T47D (cell line): Measurements from ENCODE around the gene FIBIN.

Experiments used
- DNase-seq, 2 experiments: peaks; one replicate each; pipeline versions ENCODE4 v3.0.0 to v3.0.0-alpha.2; 2011 to 2012; ENCODE audit warnings: low read depth in 1 of 2, low spot score in 1 of 2
- JUND ChIP-seq: IDR thresholded peaks from 2 replicates; pipeline ENCODE4 v1.6.1; 2012; ENCODE audit warnings: low read depth
- in situ Hi-C: cut with HindIII; loops from 2 replicates; pipeline ENCODE4 v1.10.0; 2016; ENCODE audit warnings: low sequenced_read_pairs, low pct_unique_long_range_greater_than_20kb

Gene FIBIN

GRCh38 chr11:26993965-26994457, at the start of gene FIBIN:
TSS of gene FIBIN (plus strand) at chr11:26994112. CDS start at chr11:26994527, 415 bp downstream.
- in situ Hi-C loops = no loop called here
- TF ChIP-seq JUND = no peak
- DNase-seq = peak; percentile 21 to 52

- in situ Hi-C loops = no loop called here
- no peak for TF ChIP-seq JUND
- no peak for DNase-seq
These were observed 48.8 kb upstream of the FIBIN start for GRCh38 chr11:26944866-26945664.

- no peak for DNase-seq
- TF ChIP-seq JUND = no peak
- in situ Hi-C loops = no loop called here
These were observed 47.6 kb upstream of the FIBIN start for GRCh38 chr11:26946257-26946716.

GRCh38 chr11:26947379-26947844, 46.5 kb upstream of the FIBIN start:
- no peak for TF ChIP-seq JUND
- in situ Hi-C loops = no loop called here
- DNase-seq = peak in 1 of 2 experiments; percentile 79

GRCh38 chr11:26947904-26948639, 45.8 kb upstream of the FIBIN start:
- DNase-seq = no peak
- in situ Hi-C loops = no loop called here
- TF ChIP-seq JUND = no peak

- in situ Hi-C loops = no loop called here
- TF ChIP-seq JUND = no peak
- DNase-seq = no peak
These were observed 45.0 kb upstream of the FIBIN start for GRCh38 chr11:26948881-26949280.

- in situ Hi-C loops = no loop called here
- DNase-seq = no peak
- TF ChIP-seq JUND = no peak
These were observed 44.1 kb upstream of the FIBIN start for GRCh38 chr11:26949846-26950245.

- TF ChIP-seq JUND = no peak
- in situ Hi-C loops = no loop called here
- DNase-seq = peak in 1 of 2 experiments; percentile 24
These were observed 43.6 kb upstream of the FIBIN start for GRCh38 chr11:26950260-26950719.

GRCh38 chr11:26951809-26952515, 42.0 kb upstream of the FIBIN start:
- DNase-seq = no peak
- TF ChIP-seq JUND = no peak
- in situ Hi-C loops = no loop called here

- no peak for TF ChIP-seq JUND
- no peak for DNase-seq
- in situ Hi-C loops = no loop called here
These were observed 40.0 kb upstream of the FIBIN start for GRCh38 chr11:26953770-26954392.

- TF ChIP-seq JUND = no peak
- in situ Hi-C loops = no loop called here
- no peak for DNase-seq
These were observed 35.8 kb upstream of the FIBIN start for GRCh38 chr11:26958005-26958701.
